ENCODE data around the gene ZDHHC5.
A peak's percentile ranks its signal among the peaks of the same experiment; 100 is the strongest.

ZDHHC5 gene

DNA sequence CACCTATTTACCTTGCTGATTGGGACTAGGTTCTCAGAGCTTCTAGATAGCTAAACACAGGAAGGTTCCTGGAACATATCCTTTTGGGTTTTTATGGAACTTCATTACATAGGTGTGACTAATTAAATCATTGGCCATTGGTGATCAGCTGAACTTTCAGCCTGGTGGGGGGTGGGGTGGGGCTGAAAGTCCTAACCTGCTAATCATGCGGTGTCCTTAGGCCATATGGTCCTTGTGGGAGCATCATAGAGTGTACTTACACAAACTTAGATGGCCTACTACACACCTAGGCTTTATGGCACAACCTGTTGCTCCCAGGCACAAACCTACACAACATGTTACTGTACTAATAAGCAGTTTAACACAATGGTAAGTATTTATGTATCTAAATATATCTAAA is 64.7 kb downstream of the ZDHHC5 start:
- no peak for DNase-seq

DNA sequence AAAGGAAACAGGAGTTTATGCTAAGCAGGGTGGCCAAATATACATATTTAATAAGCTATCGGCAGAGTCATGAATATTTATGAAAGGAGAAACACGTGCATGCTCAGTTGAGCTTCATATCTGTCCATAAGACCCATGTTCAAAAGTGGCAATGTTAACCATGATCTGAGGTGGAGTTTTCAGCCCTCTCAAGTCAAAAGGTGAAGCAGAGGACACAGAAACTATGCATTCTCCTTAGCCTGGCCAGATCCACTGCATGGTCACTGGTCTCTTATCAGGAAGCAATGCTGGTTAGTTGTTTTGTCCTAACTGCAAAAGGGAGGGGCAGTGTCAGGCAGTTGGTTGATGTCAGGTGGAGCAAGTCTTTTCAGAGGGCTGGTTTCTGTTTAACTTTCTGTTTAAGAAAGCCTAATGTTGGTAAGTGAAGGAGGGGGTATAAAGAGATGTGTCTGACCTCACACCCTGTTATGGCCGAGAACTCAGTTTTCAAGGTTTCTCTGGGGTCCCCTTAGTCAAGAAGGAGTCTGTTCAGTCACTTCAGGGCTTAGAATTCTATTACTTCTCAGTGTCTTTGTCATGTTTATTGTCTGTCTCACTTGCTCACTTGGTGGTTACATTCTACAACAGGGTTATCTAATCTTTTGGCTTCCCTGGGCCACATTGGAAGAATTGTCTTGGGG is 67.8 kb downstream of the ZDHHC5 start:
- DNase-seq, result no peak

DNA sequence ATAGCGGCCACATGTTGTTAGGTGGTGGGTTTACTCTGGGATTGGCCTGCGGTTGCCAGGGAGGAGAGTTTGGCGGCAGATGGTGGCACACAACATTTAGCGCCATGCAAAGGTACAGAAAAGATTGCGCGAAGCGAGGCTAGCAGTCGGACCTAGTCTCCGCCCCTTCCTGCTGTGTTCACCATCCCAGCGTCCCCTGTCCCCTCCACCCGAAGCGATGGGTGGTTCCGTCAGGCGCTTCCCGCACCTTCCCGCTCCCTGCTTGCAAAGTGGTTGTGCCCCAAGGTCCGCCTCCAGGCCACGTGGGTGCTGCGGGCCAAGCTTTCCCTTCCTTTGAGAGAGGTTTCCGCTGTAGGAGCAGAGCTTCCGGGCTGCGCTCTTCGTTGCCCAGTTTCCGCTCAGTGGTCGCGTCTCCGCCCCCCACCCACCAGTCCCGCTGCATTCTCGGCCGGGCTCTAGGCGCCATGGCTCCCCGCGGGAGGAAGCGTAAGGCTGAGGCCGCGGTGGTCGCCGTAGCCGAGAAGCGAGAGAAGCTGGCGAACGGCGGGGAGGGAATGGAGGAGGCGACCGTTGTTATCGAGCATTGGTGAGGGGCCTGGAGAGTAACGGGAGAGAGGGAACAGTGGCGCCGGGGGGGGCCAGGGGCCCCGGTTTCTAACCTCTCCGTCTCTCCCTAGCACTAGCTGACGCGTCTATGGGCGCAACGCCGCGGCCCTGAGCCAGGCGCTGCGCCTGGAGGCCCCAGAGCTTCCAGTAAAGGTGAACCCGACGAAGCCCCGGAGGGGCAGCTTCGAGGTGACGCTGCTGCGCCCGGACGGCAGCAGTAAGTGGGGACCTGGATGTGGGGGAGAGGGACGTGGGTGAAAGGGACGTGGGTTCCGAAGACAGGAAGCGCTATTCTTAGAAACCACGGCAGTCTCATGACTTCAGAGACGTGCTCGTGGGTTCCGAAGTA is 73.5 kb downstream of the ZDHHC5 start, which contains the start of gene SELENOH:
Gene SELENOH, plus strand, starts transcription at position 360 of the 955 bp plus-strand sequence. Its CDS starts 105 bp downstream, at position 465.
- peak; percentile 92 to 94 for DNase-seq

DNA sequence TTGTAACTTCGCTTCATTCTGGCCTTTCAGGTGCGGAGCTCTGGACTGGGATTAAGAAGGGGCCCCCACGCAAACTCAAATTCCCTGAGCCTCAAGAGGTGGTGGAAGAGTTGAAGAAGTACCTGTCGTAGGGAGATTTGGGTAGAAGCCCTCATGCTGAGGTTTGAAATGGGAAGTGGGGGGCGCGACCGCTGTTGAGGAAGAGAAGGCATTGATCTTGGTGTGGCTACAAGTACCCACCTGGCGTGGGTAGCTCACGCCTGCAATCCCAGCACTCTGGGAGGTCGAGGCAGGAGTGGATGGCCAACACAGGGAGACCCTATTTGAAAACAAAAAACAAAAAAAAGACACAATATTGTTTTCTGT is 74.2 kb downstream of the ZDHHC5 start:
- no peak for DNase-seq

DNA sequence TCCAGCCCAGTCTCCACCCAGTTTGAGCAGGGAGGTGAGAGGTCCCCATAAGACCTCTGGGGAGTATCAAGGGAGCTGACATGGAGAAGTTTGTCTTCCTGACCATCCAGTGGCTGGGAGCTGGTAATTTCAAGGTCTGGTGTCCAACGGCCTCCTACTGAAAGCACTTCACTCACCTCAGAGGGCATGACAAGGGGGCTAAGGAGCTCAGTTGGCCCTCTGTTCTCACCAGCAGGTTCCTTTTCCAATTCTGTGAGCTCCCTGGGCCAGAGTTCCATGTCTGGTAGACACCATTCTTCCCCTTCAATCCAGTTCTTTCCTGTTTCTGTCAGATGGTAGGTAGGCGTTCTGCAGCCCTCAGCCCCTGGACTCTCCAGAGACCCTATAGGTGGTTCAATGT is 76.4 kb downstream of the ZDHHC5 start:
- no peak for DNase-seq

DNA sequence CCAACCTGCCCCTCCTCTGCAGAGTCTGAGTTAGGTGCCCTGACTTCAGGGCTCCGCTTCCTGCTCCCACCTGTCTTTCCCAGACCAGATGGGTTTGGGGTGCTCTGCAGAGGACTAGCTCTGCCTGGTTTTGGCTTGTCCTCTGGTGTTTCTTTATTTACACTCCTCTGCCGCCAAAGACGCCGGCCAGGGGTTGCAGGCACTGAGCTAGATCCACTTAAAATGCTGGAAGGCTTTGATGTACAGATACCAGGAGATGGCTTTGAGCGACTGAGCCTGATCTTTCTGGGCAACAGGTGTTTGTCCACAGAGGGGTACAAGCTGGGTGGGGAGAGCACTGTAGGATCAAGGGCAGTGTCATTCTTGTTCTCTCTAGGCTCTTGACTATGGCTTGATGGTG is 77.3 kb downstream of the ZDHHC5 start:
- DNase-seq, result no peak

DNA sequence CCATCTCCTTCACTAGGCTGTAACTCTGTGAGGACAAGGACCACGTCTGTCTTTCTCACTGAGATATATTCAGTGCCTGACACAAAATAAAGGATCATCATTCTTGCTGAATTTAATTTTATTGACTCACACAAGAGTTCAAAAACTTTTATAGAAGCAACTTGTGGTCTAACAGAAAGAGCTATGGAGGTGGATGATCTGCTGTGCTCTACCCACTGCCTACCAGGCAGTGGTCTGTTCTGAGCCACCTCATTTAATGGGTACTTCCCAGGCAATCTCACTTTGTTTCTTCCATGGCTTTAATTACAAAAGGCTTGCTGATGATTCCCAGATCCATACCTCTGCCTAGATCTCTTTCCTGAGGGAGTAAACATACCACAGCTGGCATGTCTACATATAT is 79.0 kb downstream of the ZDHHC5 start:
- DNase-seq, result no peak

Measured in CD4-positive, alpha-beta T cell treated with Interferon alpha-2 for 1 hour (primary cell).